T-helper 22 cell (primary cell): Measurements from ENCODE around the gene RASA2.
"Not testable (repeated sequence)": the region's sequence is repeated elsewhere in the genome, so short reads cannot be mapped to it uniquely, and the experiment has no call there.

Experiments used
- DNase-seq: peaks from one replicate; pipeline ENCODE4 v3.0.0-alpha.2; 2020; ENCODE audit warnings: low read depth

Gene RASA2

GRCh38 chr3:141578202-141578973 lies 91.6 kb downstream of the RASA2 start:
- DNase-seq = no peak

DNA sequence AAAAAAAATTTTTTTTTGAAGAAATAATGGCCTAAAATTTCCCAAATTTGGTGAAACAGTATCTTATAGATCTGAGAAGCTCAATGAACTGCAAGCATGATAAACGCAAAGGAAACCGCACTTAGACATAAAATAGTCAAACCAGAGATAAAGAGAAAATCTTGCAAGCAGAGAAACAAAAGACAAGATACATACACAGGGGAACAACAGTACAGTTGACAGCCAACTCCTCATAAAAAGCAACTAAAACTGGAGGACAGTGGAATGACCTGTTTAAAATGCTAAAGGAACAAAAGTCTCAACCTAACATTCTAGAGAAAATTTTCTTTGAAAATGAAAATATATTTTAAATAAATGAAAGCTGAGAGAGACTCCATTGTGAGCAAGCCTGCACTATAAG lies 107.5 kb downstream of the RASA2 start:
- no peak for DNase-seq

GRCh38 chr3:141597931-141598330 lies 111.1 kb downstream of the RASA2 start:
- DNase-seq = no peak

DNA sequence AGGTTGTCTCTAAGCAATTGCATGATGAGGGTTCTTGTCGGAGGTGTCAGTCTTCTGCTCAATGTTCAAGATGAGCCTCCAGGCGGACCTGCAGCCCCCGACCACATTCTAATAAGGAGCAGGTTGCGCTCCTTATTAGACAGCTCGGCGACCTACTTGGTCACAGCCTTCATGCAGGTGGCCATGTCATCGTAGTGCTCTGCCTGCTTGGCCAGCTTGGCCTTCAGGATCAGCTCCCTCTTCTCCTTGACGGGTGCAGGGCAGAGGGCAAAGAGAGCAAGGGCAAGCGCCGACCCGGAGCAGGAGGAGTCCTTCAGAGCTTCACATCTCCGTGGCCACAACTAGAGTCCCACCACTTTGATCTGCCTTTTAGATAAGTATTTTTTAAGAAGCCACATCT lies 113.5 kb downstream of the RASA2 start:
- DNase-seq = no peak

DNA sequence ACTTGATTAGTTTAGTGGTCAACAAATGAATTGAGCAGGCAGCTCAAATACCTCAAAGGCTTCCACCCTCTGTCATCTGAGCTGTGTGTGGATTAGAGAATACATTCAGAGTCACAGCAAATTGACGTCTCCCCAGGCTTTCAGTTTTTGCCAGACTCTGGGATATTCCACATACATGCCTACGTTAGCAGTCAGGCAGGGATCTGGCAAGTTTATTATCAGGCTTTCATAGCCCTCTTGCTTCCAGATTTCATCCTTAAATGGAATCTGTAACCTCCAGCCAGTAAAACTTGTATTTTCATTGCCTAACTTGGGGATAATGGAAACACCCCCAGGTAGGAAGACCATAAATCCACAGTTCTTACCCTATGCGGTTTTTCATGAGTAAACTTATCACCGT lies 115.9 kb downstream of the RASA2 start:
- DNase-seq = no peak

DNA sequence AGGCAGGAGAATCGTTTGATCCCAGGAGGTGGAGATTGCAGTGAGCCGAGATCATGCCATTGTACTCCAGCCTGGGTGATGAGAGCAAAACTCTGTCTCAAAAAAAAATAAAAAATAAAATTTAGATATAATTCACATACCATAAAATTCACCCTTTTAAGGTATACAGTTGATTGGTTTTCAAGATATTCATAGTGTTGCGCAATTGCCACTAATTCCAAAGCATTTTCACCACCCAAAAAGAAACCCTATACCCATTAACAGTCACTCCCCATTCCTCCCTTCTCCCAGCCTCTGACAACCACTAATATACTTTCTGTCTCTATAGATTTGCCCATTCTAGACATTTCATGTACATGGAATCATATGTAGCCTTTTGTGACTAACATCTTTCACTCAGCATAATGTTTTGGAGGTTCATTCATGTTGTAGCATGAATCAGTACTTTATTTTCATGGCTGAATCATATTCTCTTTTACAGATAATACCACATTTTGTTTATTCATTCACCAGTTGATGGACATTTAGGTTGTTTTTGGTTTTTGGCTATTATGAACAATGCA lies 116.7 kb downstream of the RASA2 start:
- no peak for DNase-seq

GRCh38 chr3:141605883-141606282 lies 119.1 kb downstream of the RASA2 start:
- DNase-seq = no peak

GRCh38 chr3:141608438-141608837 lies 121.6 kb downstream of the RASA2 start:
- no peak for DNase-seq

DNA sequence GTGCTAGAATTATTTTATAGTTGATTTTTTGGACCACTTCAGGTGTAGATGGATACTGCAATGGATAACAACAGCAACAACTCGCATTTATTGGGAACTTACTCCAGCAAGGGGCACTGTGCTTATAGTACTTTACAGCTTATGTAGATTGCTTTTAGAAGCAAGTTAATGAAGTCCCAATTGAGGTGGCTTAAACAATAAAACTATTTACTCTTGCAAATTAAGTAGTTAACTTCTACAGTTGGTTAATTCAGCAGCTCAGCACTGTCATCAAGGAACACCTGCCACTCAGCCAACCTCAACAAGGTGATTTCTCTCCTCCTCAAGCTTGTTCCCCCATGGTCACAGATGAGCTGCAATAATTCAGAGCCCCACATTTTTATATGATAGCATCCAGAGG lies 124.1 kb downstream of the RASA2 start:
- no peak for DNase-seq

GRCh38 chr3:141618103-141618910 lies 131.5 kb downstream of the RASA2 start:
- no peak for DNase-seq

GRCh38 chr3:141618938-141619337 lies 132.1 kb downstream of the RASA2 start:
- no peak for DNase-seq

DNA sequence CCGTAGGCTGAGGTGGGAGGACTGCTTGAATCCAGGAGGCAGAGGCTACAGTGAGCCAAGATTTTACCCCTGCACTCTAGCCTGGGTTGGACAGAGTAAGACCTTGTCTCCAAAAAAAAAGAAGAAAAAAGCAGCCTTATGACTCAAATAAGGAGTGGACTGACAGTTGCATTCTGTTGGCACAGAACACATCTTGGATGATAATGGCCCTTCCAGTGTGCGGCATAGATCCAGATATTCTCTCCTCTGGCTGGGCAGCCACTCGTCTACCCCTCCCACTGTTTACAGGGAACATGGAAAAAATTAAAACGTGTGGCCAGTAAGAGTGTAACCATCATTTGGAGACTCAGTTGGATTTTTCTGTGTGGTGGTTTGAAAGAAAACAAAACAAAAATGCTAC lies 132.6 kb downstream of the RASA2 start:
- no peak for DNase-seq

DNA sequence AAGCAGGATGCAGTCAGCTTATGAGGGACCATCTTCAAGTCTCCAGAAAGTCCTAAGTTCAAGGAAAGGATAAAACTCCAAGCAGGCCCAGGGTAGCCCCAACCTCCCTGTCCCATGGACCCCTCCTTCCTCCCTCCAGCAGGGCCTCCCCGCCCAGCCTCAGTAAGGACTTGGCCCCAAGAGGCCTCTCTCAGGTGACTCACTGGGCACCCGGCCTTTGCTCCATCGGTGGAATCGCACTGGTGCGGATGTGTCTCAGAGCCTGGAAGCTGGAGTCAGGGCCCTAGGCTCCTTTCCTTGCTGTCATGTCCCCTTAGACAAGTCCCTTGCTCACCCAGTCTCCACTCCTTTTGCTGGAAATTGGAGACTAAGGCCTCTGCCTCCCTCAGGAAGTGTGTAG lies 136.9 kb downstream of the RASA2 start:
- DNase-seq = no peak

GRCh38 chr3:141625506-141625905 lies 138.7 kb downstream of the RASA2 start:
- DNase-seq = no peak

- DNase-seq = not testable (repeated sequence)
Measured at GRCh38 chr3:141628334-141628733, 141.5 kb downstream of the RASA2 start.

DNA sequence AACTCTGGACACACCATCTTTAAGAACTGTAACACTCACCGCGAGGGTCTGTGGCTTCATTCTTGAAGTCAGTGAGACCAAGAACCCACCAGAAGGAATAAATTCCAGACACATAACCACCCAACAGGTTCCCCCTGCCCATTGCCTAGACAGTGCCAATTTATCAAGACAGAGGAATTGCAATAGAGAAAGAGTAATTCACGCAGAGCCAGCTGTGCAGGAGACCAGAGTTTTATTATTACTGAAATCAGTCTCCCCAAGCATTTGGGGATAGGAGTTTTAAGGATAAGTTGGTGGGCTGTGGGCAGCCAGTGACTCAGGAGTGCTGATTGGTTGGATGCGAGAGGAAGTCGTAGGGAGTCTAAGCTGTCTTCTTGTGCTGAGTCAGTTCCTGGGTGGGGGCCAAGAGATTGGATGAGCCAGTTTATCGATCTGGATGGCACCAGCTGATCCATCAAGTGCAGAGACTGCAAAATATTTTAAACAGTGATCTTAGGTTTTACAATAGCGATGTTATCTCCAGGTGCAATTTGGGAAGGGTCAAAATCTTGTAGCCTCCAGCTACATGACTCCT lies 142.1 kb downstream of the RASA2 start:
- not testable (repeated sequence) for DNase-seq

DNA sequence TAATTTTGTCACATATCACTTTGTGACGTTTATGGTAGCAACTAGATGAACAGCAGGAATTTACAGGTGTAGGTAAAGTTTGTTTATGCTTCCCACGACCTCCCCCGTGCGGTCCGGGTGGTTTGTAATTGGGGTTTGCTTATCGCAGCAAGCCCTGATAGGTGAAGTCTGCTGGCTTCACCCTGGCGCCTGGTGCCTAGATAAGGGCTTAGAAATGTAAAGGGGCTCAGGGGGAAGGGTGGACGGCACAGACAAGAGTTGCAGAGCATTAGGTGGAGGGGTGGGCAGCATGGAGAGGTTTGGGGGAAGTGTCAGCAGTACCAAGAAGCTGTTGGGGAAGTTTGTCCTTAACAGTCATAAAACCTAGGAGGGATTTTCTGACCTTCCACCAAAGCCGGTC lies 143.1 kb downstream of the RASA2 start:
- no peak for DNase-seq

- no peak for DNase-seq
Measured at GRCh38 chr3:141632779-141633374, 146.1 kb downstream of the RASA2 start.

DNA sequence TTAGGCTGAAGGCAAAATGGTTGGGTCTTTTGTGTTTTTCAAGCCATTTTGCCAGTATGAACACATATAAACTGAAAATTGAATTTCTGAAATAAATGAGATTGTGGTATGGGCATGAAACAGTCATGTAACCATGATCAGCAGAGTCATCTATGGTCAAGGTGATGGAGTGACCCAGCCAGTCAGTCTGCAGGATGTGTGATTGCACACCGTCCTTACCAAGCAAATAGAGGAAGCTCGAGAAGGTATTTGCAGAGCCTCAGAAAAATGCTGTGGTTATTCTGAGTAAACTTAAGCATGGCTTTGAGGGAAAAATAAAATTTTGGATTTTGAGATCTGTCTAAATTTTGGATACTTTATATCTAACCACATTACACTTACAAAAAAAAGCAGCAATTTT lies 155.4 kb downstream of the RASA2 start:
- no peak for DNase-seq

DNA sequence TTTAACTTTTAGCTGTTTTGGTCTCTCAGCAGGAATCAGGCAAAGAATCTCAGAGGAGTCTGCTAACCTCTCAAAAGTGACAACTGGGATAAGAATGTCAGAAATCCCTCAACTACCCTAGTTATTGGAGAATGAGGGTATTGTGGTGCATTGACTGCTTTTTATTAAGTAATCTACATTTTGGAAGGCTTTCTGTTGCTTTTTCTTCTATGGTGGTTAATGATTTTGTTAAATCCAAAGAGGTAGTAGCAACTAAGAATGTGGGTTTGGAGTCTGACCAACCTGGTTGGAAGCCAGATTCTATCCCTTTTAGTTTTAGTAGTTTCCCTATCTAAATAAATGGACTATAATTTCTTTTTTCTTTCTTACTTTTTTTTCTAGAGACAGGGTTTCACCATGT lies 156.6 kb downstream of the RASA2 start:
- DNase-seq = no peak

- no peak for DNase-seq
Measured at GRCh38 chr3:141643796-141644195, 157.0 kb downstream of the RASA2 start.

- DNase-seq = peak; percentile 9
Measured at GRCh38 chr3:141644931-141645330, 158.1 kb downstream of the RASA2 start.
